H1 (cell line): ENCODE measurements around the gene SERPINH1. TPM values are rescaled to one million over a fixed set of nuclear protein-coding genes. Genes with fewer than 3 reads are reported as not detected.

Experiments
- CHD7 ChIP-seq: fragments of 300-600 bp; sonication (generic); IDR thresholded peaks from 2 replicates; pipeline ENCODE4 v1.7.1; 2012; ENCODE audit warnings: low read length, moderate library complexity, mild to moderate bottlenecking, inconsistent platforms; ENCODE audit not compliant: insufficient replicate concordance
- CREB1 ChIP-seq: IDR thresholded peaks from 2 replicates; pipeline ENCODE4 v1.6.1; 2012; ENCODE audit warnings: inconsistent platforms
- EGR1 ChIP-seq: IDR thresholded peaks from 2 replicates; pipeline ENCODE4 v1.6.1; 2011; ENCODE audit warnings: low read depth, low read length, borderline replicate concordance
- HDAC2 ChIP-seq, 2 experiments: fragments of 300-600 bp in 1 of 2; sonication (generic) in 1 of 2; IDR thresholded peaks; 2 replicates each; pipeline ENCODE4 v1.6.1; 2011 to 2012; ENCODE audit warnings: low read depth in 2 of 2, low read length in 2 of 2, mild to moderate bottlenecking in 2 of 2, moderate library complexity in 2 of 2, borderline replicate concordance in 1 of 2, inconsistent platforms in 1 of 2
- RAD21 ChIP-seq, 2 experiments: IDR thresholded peaks in 1 of 2; conservative IDR thresholded peaks in 1 of 2; 2 replicates each; pipeline ENCODE4 v1.6.1; 2011; ENCODE audit warnings: low read depth in 2 of 2, low read length in 2 of 2, improper control_type of control experiment in 1 of 2, inconsistent platforms in 1 of 2, mild to moderate bottlenecking in 1 of 2, moderate library complexity in 1 of 2
- RNF2 ChIP-seq: fragments of 200-900, 300-1000 bp; sonication (generic); IDR thresholded peaks from 2 replicates; pipeline ENCODE4 v1.7.1; 2016; ENCODE audit warnings: borderline replicate concordance, low read depth, mild to moderate bottlenecking, antibody characterized with exemption, low read length; ENCODE audit not compliant: poor library complexity, severe bottlenecking; ENCODE audit errors: missing control alignments
- TAF1 ChIP-seq: IDR thresholded peaks from 2 replicates; pipeline ENCODE4 v1.6.1; 2011; ENCODE audit warnings: mild to moderate bottlenecking, low read depth, low read length
- ZNF274 ChIP-seq: IDR thresholded peaks from 2 replicates; pipeline ENCODE4 v1.7.0; 2012; ENCODE audit warnings: low read length, borderline replicate concordance; ENCODE audit errors: extremely low read depth
- polyA plus RNA-seq, 7 experiments: library from polyadenylated mRNA; depleted of rRNA in 3 of 7; stranded (reverse) in 5 of 7; unstranded in 2 of 7; fragments of >200 nt in 5 of 7; fragments of 200-250 nt in 2 of 7; gene quantifications; 1 replicate in 5 of 7; 2 replicates in 1 of 7; 4 replicates in 1 of 7; pipeline versions ENCODE4 v1.2.1 to v1.2.3, GENCODE V29; 2011 to 2013; ENCODE audit warnings: missing spikeins in 2 of 7, mixed read lengths in 2 of 7
- total RNA-seq: library from RNA; stranded (reverse); fragmentation: NEBNext Ultra II Directional; extraction: Animal tissue kit (Norgen Biotek cat#: 25700); gene quantifications from 2 replicates; pipeline ENCODE4 v1.2.1, GENCODE V29; 2021

Gene SERPINH1
- total and polyA plus RNA-seq, 2 of the 8 experiments (the other 6 are each of a cell fraction or from before 2014, with no cell fraction given): 420 to 621 TPM

- TF ChIP-seq CHD7 (no peak), TAF1 (no peak), ZNF274 (no peak), RAD21 (IDR thresholded peaks at IDR 0.05 in 1 of 2, conservative IDR thresholded peaks at IDR 0.05 in 1 of 2; ENCODE audit: low read depth in 2 of 2, low read length in 2 of 2) (no peak), EGR1 (no peak), RNF2 (no peak), CREB1 (no peak), HDAC2 (IDR thresholded peaks at IDR 0.05; ENCODE audit: borderline replicate concordance in 1 of 2, low read depth in 2 of 2, low read length in 2 of 2) (no peak)
- TF ChIP-seq, all 59 proteins: peak for 0
These were observed 27.0 kb upstream of the SERPINH1 start (continued) for GRCh38 chr11:75535071-75535470.
